RCC 7860 (cell line): ENCODE results near the gene A1CF.

Experiments
- DNase-seq: peaks from one replicate; pipeline ENCODE4 v3.0.0-alpha.2; 2015; ENCODE audit warnings: low spot score
- FAIRE-seq: peaks from 2 replicates; lab custom pipeline; 2012; peaks lifted over from hg19 to GRCh38; lab: Jason Lieb, UNC

A1CF gene

DNA sequence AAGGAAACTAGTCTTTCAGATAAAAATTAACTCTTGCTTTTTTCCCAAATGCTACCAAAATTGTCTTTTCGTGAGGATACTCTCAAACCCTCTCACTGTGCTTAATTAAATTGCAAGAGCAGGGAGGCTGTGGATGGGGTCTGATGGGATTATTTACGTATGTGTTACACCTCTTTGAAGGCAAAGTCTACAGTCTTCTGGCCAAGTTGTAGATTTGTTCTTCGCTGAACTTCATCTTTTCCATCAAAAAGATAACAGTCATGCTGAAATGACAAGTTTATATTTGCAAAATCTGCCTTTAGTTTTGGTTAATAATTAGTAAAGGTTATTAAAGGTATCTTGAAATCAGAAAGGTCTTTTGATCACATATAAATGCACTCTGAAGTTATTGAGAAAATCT lies 22.7 kb downstream of the A1CF start:
- FAIRE-seq (no peak), DNase-seq (no peak)

DNA sequence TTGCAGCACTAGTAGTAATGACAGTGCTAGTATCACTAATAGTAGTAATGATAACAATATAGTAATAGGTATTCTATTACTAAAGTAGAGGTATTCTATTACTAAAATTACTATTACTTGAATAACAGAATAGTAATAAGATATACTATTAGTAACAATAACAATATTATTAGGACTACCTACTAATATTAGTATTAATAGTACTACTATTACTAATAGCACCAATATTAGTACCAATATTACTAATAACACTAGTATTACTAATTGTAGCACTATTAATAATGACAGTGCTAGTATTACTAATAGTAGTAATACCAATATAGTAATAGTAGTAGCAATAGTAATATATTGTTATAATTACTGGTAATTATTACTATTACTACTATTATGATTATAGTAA lies 24.1 kb downstream of the A1CF start:
- FAIRE-seq: no peak

DNA sequence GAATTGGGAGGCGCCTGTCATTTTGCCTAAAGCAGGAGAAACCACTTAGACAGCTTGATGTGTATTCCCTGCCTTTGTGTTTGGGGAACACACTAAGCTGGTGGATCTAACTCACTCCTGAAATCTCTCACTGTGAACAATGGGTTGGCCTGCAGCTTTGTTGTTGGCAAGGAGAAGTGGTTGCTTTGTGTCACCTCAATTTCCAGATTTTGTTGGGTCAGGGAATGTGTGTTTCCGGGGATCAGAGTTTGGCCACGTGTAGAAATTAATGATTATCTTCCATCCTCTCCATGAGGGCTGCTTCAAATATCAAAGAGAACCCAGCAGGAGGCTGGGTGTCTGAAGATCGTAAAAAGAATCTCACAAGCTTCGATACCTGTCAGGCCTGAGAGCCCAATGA lies 27.8 kb downstream of the A1CF start:
- FAIRE-seq (no peak), DNase-seq (no peak)

More for the DNA sequence above, 24.1 kb downstream of the A1CF start:
- DNase-seq: no peak

DNA sequence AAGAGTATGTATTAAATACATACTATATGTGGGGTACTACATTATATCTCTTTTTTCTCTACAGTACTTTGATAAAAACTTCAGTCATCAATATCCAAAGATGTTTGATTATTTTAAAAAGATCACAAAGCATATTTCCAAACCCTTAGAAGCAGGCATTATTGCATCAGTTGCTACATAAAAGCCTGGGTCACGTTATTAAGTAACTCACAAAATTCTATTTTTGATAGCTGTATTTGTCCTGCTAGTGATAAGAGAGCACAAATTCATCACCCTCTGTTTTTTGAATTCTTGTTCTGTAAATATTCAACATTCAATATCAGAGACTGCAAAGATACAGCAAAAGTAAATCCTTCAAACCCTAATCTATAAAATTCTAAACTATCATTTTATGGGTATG lies 30.0 kb downstream of the A1CF start:
- DNase-seq (no peak), FAIRE-seq (no peak)

DNA sequence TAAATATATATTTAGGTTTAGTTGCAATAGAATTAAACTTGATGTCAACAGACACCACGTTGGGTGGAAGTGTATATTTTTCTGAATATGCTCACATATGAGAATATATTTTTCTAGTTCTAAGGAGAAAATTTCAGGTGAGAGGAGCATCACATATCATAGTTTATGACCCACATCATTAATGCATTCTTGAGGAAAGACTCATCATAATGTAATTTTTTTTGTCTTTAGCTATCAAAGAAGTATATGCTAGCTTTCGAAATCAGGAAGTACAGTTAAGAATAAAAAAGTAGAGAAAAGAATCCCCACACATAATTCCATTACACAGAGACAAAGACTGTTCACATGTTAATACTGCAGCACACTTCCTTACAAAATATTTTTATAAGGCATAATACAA lies 30.4 kb downstream of the A1CF start:
- FAIRE-seq (no peak), DNase-seq (no peak)

DNA sequence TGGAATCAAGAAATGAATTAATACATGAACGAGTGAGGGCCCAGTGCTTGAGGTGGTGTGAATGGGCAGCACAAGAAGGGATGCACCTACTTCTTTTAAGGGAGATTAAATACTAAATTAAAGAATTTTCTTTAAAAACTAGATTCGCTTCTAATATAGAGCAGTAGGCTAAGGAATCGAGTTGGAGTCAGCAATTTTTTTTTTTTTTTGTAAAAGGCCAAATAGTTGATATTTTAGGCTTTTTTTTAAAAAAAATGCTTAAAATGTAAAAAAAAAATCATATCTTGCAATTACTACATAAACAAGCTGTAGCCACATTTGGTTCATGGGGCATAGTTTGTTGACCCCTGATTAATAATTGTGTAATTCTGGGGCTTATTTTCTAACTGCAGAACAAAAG lies 31.9 kb downstream of the A1CF start:
- no peak for DNase-seq
- no peak for FAIRE-seq

DNA sequence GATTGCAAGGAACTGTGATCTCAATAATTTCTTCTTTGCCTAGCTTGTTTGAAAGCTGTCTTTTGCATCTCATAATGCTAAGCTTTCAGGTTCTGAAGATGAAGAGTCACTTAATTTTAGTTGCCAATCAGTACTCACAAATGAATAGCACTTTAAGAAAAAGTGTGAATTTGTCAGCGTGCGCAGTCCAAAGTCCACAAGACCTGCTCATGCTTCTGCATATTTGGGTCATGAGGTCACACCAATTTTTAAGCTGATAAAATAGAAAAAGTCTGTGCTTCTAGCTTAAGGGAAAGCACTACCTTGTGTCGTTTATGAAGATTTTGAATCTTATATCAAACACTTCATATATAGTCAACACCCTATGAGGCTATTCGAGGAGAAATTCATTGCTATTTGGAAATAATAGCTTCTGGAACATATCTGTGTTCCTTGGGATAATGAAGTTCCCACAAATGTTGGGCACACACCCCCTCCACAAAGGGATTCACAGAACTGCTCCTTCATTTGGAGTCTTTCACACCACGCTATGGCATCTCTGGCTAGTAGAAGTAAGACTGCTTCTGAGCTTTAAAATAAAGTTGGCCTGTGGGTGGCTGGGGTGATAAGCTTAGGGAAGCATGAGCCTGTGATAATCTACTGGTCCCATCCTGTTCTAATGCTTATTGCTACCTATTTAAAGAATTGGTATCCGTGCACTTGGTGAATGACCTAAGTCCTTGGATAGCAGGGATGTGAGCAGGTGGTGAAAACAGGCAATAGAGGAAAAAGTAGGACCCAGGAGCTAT lies 33.3 kb downstream of the A1CF start:
- DNase-seq (no peak), FAIRE-seq (no peak)

DNA sequence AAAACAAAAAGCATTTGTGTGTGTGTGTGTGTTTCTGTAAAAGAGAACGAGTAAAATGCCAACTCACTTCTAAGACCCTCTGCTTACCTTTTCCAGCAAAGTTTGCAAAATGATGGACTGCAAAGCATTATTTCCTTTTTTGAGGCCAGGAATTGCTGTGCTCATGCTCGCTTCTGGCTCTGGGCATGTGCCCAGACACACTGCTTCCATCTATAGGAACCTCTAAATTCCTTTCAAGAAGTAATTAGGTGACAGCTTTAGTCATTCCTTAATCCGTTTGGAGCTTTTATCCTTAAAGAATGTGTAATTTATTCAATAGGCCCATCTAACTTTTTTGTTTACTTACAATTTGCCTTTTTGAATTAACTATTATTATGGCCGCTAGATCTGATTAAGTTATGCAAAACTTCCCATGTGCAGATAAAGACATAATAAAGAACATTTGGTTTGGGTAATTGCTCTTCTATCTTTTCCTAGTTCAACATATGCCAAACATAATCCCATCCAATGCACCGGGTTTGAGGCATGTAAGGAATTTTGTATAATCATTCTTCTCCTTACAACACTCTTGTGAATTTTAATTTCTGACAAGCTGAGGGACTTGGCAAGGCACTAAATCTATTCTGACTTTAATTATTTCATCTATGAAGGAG lies 34.7 kb downstream of the A1CF start:
- FAIRE-seq: no peak
- DNase-seq: no peak

DNA sequence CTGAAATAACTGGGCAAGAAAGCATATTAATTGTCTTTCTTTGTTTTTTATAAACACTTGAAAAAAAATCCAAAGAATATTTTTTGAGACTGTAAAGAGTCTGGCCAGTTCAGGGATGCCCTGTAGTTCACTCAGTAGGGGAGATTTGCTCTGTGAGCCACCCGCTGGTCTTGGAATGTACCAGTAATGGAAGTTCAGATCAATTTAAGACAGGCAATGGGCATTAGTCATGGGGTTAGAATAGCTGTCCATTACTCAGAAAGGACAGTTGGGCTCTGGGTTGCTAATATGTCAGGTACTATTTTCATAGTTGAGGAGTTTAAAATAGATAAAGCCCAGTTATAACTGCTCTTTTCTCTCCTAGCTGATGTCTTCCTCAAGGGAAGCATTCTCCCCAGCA lies 38.7 kb downstream of the A1CF start:
- peak; percentile 74 for DNase-seq
- peak; percentile 82 for FAIRE-seq

DNA sequence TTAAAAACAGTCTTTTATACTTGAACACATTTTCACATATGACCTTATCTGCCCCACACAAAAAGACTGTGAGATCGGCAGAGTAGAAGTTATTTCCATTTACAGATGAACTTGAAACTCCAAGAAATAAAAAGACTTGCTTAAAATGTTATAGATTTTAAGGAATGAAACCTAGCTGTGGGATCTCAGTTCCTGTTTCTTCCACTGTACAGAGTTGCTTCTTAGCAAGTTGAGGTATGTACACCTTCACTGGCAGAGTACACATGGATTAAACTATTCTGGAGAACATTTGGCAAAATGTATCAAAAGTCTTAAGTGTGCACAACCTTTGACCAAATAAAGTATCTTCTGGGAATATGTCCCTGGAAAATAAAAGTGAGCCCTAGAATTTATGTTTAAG lies 48.3 kb downstream of the A1CF start:
- DNase-seq: no peak
- no peak for FAIRE-seq

DNA sequence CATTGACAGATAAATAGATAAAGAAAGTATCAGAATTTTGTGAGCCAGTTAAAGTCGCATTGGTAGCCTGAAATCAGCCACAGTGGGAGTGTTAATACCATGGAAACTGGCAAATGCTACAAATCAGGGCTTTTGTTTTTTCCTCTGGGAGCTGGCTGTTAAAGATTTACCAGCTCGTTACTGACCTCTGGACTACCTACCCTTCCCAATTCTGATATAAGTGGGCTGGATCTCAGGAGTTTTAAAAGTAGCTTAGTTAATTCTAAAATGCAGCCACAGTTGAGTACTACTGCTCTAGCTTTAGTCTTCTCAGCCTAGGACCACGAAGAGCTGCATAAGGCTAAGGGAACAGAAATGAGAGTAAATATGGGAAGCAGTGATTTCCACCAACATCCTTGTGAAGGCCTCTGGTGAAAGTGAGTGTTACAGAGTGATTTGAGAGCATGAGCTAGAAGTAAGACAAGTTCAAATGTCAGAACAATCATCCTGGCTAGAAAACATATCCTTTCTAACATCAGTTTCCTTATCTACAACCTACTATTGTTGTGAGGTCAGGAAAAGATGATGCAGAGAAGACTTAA lies 53.2 kb downstream of the A1CF start:
- FAIRE-seq (no peak), DNase-seq (no peak)

DNA sequence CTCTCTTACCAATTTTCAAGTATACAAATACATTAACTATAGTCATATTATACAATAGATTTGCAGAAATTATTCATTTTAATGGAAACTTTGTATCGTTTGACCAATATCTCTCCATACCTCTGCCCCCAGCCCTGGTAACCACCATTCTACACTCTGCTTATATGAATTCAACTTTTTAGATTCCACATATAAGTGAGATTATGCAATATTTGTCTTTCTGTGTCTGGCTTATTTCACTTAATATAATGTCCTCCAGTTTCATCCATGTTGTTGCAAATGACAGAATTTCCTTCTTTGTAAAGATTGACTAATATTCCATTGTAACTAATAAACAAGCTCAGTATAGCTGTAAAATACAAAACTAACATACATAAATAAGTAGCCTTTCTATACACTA lies 55.4 kb downstream of the A1CF start:
- no peak for FAIRE-seq
- DNase-seq: no peak

DNA sequence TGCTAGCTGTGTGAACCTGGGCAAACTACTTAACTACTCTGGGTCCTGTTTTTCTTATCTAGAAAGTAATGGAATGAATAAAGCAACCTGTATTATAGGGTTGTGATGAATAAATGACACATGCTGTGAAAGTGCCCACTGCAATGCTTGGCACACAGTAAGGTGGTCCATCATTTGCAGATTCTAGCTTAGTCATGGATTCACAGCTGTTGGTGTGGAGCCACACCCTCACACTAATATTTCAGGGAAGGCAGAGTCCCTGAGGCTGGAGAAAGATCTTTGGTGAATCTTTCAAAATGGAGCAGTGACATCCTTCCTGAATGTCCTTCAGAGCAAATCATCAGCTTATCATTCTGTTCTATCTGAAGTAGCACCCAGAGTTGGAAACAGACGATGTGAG lies 60.6 kb downstream of the A1CF start:
- no peak for DNase-seq
- no peak for FAIRE-seq

DNA sequence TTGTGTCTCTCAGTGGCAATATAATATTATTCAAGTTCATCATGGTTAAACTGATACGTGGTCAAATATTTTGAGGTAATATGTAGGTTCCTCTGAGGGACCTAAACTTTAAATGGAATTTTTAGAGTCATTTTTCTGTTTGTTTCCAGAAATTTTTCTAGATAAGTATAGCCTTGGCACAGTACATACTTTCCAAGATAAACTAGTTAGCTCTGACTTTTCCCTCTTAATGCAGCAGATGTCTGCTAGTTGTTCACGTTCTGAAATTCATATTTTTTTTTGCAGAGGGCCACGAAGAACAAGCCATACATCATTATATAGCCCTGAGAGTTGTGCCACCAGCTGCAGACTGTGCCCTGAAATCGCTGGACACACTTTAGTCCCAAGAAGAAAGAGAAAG lies 61.6 kb downstream of the A1CF start:
- FAIRE-seq (no peak), DNase-seq (no peak)

DNA sequence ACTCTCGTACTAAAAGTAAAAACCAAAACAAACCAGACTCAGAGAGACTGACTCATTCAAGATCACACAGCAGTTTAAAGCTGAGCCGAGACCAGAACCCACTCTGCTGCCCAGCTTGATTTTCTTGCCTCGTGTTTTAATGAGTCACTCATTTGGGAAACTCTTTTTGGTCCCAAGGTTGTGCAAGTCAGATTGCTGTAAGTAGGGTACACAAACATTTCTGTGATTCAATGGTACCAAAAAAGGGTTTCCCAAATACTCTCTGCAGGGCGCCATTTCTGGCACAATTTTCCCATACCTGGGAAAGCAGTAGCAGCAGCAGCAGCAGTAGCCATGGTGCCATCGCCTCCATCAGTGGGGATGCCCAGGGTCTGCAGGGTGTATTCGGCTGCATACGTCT lies 75.8 kb downstream of the A1CF start:
- DNase-seq: no peak
- no peak for FAIRE-seq

DNA sequence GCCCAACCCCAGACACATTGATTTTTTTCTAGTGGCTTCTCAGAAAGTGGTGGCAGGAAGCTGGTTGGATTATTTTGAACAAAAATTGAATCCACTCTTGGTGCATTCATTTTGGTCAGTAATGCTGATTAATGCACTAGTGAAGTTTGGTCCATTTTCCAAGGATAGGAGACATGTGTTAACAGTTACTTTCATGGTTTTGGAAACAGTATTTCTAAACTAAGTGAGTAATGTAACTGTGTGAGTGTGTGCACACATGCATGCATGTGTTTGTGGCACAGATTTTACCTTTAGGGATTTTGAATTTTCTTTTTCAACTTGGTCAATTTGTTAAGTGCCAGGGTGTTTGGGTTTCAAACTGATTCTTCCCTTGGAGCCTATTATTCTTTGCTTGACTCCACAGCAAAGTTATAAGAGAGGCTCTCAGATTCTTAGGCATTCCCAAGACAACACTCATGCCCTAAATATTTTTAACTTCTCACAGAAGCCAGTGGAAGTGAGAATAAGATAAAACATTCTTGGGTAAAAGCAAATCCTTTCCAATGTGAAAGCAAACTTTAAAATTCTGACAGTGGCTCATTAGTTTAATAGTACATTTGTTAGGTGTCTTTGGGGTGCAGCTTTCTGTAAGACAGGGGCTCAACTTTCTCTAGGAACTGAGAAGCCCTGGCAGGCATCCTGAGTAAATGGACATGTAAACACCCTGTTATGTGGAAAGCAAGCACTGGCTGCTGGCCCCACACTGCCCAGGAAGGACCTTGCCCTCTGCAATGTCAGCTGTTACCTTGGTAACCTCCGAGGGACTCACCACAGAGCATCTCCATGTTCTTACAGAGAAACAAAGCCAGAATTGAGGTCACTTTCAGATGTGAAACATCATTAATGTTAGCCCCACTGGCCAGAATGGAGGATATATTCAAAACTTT lies 77.3 kb downstream of the A1CF start:
- FAIRE-seq: no peak
- DNase-seq: no peak

DNA sequence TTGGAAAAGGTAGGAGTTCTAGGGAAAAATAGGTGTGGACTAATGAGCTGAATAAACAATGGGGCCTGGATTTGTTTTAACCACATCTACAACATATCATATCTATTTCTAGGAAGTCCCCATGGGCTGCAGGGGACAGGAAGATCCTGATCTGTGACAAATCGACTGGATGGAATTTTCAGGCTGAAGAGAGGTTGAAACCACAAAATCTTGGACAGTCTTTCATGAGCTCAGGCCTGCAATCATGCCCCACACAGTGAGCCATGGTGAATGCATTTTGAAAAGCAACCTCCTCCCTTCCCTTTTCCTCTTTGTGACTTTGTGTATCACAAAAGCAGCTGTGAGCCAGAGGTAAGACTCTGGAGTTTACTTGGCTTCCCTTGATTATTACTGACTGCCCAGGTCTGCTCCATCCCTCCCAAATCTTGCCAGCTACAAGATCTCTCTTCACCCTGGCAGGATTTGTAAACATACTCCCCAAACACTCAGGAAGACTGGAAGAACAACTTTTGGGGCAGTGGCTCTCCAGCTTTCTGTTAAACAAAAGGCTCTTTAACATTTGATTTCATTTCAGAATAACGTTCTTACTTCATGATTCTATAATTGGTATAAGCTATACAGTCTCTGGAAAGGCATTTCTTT lies 79.3 kb downstream of the A1CF start:
- FAIRE-seq: no peak
- no peak for DNase-seq

DNA sequence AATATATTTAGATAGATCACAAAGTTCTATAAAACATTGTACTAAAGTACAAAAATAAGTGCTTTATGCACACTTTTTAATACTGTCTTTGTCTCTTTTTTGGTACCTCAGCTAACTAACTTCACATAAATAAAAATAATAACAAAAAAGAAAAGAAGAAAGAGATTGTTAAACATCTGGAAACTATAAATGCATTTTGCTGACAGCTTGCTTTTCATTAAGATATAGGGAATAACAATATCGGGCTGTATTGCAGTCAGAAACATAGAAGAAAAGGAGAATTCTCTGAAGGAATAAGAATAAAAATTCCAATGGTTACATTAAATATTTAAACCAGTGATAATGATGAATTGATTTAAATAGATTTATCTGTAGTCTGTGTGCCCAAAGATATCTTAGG lies 85.8 kb downstream of the A1CF start:
- DNase-seq (no peak), FAIRE-seq (no peak)

DNA sequence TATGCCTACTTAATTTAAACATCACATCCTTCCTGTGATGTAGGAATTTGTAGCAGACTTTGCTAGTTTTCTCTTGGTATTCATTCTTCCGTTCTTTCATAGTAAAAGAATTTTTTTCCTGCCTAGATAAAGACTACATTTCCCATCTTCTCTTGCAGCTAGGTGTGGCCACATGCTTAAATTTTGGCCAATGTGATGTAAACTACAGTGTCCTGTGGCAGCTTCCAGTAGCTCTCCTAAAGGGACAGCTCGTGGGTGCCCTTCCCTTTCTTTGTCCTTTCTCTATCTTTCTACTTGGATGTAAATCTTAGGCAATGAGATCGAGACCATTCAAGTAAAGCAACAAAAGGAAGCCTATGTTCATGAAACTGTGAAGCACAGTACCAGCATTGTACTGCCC lies 87.1 kb downstream of the A1CF start:
- DNase-seq (no peak), FAIRE-seq (no peak)

DNA sequence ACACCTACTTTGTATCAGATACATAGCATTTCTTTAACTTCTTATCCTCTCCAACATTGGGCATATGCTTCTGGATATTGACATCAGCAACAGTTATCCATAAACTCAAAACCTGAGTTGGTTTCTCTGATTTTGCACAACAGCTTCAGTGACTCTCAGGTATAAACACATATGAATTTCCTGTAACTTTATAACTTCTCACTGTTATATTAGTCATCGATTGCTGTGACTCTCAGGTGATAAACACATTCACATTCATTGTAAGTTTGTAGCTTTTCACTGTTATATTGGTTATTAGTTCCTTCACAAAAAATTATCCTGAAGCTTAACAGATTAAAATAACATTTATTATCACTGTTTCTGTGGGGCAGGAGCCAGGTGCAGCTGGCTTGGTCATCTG lies 88.7 kb downstream of the A1CF start:
- DNase-seq: no peak
- FAIRE-seq: no peak

DNA sequence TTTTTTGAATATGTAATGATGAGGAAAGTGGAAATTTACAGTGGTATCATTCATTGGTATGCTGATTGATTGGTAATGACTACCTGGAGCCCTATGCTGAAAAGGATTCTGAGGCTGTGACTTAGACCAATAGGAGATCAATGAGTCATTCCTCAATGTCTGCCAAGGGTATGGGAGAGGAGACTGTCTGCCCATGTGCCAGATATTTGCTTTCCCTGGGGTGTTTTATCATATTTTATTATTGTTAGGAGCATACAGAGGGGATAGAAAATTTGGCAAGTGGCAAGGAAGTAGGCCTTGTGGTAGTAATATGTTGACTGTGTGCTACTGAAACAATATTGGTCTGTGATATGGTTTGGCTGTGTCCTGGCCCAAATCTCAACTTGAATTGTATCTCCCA lies 90.9 kb downstream of the A1CF start:
- DNase-seq (no peak), FAIRE-seq (no peak)
